Endothelial cell of hepatic sinusoid (primary cell): ENCODE data around the gene SOX12.

Experiments
- in situ Hi-C: cut with HindIII; loops from 2 replicates; pipeline ENCODE4 v1.10.0; 2017; ENCODE audit warnings: low sequenced_read_pairs

The SOX12 gene

DNA sequence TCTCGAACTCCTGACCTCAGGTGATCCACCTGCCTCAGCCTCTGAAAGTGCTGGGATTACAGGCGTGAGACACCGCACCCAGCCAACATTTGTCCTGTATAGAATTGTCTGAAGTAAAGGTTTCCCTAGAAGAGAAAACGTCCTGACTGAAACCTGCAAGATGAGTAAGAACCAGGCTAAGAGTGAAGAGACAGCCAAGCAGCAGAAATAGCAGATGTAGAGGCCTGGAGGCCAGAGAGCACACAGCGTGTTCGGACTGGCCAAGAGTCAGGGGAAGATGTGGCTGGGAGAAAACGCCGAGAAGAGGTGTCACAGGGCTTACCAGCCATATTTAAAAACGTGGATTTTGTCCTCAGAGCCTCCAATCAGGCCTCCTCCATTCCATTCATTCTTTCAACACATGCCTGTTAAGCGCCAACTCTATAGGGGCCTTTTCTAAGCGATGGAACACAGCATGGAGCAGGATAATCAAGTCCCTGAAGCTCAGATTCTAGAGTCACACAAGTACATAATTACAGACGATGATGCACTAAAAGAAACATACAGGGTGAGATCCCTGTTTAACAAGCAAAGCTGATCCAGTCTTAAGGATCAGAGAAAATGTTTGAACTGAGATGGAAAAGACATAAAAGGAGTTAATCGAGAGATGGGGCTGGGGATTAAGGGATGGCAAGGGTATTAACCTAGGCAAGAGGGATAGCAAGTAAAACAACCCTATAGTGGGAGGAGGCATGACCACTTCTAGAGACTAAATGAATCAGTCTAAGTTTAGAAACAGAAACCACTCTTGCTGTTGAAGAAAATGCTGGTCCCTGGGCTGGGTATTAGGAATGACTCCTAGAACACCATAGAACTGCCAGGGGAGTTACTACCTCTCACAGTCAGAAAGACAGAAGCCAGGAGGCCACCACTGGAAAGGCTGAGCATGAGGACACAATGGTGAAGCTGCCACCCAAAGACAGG is 23.2 kb upstream of the SOX12 start:
- in situ Hi-C loops: no loop called here

DNA sequence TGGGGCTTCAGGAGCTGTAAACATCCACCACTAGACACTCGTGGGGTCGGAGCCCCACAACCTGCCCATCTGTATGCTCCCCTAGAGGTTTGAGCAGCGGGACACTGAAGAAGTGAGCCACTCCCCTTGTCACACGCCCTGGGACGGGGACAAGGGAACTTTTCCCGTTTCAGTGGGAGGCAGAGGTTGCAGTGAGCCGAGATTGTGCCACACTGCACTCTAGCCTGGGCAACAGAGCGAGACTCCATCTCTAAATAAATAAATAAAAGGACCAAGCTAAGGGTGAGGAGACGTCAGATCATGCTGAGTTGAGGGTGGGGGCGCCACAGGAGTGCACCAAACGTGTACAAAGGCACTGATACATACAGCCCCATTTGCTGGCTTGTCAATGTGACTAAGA is 19.6 kb upstream of the SOX12 start:
- in situ Hi-C loops: no loop called here

DNA sequence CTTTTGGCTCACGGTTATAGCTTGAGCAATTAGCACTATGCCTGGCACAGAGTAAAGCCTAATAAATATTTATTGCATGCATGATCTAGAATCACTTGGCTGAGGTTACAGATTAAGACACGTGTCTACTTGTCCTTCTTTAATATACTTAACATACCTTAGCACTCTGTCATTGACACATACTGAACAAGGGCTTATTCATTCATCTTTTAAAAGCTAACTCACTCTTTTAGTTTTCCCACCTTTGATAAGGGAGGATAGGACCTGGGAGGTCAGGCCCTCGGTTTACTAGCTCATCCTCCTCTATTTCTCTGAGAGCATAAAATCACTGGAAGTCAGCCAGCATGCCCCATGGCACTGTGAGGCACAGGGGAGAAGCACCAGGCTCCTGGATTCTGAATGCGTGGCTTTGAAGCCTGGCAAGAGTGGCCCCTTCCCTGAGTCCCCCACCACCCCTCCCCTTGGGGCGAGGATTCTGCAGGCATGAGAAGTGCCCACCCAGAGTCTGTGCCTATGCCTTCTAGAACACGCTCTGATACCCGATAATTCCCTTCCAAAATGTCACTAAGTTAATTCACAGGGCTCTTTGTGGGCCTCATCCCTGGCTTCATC is 16.8 kb upstream of the SOX12 start:
- in situ Hi-C loops: no loop called here

DNA sequence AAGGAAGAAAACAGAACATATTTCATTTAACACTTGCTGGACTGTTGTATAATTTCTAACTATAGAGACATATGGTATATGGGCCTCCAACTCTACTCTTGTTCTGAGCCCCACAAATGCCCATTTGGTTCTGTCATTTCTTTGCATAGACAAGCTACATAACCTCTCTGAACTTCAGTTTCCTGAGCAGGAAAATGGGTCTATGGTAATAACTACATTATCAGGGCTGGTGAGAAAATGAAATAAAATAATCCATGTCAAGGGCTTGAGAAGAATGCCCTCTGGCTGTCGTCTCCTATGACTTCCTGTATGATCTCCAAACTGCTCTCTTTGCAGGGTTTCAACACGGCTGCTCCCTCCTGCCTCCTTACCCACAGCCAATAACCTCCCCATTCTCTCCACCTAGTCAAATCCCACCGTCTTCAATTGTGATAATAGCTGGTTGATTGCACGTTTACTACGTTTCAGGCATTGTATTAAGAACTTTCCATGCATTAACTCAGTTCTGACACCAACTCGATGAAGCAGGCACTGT is 16.0 kb upstream of the SOX12 start:
- in situ Hi-C loops: no loop called here

DNA sequence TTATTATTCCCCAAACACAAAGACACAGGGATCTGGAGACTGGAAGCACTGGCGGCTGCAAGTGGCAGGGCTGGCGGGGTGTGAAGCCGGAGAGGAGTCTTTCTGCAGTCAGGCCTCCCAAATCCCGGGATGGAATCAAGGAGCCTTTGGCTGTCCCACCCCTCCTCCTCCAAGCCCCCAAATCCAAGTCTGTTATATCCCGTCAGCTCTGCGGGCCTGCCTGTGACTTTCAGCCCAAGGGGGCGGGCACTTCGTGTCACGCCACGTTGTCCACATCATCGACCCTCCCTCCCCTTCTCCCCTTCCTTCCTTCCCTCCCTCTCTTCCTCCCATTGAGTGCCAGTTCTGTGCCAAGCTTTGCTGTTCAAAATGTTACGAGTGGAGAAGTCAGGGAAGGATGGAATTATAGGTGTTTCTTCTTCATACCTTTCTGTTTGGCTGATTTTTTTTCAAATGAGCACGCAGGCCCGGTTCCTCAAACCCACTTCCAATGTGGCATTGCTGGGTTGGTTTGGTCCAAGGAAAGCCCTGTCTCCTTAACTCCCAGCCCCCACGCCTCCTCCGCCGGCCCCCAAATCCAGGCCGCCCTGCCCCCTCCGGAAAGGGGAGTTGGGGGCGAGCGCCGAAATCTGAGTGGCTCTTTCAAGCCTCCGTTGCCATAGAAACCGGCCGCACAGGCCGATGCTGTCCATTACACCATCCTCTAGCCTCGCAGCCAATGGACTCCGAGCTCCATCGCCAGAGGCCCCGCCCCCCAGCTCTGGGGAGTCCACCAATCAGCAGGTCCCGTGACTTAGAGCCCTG is 15.3 kb upstream of the SOX12 start:
- in situ Hi-C loops: no loop called here

DNA sequence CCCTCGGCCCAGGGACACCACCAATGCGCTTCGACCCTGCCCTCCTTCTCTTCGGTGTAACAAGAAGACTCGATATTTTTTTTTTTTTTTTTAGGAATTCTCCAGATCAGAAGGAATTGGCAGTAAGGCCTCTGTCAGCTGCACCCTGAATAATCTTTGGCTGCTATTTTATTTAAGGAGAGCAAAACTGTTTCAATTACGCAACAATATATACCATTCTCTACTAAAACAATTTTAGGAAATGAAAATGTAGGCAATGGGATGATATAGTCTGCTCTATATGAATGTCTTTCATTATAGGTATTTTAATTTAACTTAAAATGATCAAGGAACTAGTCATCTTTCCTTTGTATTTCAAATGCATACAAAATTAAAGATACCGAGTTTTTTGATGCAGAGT is 14.7 kb upstream of the SOX12 start:
- in situ Hi-C loops: no loop called here

DNA sequence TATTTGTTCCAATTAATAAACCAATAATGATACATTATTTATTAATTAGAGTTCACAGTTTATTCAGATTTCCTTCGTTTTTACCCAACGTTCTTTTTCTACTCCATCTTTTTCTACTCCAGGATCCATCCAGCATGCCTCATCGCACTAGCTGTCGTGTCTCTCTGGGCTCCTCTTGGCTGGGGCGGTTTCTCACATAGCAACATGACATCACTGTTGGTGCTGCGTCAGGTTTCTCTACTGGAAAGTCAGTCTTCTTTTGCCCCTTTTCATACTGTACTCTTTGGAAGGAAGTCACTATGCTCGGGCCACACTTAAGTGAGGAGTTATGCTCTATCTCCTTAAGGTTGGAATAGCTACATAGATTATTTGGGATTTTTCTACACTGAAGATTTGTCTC is 13.7 kb upstream of the SOX12 start:
- in situ Hi-C loops: no loop called here

DNA sequence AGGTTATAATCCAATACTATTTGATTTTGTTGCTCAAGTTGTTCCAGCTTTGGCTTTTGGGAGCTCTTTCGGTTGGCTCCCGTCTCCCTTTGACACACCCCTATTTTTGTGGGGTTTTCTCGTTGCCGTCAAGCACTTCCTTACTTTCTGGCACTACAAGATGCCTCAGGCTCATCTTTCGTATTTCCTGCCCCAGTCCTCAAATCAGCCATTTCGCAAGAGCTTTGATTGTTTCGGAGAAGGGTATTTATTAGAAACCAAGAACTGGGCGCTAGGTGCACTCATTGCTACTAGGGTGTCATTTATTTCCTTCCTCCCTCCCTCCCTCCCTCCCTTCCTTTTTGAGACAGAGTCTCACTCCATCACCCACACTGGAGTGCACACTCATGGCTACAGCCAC is 13.3 kb upstream of the SOX12 start:
- in situ Hi-C loops: no loop called here

DNA sequence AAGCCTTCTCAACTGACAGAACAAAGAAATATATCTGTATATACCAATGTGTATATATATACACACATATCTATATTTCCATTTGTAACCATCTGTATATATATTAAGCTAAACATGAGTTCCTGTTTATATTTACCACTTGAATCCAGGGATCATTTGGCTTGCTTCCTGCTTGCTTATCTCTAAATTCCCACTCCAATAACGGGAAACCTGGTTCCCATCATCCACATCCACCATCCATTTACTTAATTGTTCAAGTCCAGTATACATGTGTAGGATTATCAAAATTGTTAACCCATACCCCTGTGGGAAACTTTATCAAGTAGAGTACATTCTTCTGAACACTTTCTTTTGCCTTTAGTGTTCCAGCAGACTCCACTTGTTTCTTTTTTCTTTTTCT is 12.5 kb upstream of the SOX12 start:
- in situ Hi-C loops: no loop called here

DNA sequence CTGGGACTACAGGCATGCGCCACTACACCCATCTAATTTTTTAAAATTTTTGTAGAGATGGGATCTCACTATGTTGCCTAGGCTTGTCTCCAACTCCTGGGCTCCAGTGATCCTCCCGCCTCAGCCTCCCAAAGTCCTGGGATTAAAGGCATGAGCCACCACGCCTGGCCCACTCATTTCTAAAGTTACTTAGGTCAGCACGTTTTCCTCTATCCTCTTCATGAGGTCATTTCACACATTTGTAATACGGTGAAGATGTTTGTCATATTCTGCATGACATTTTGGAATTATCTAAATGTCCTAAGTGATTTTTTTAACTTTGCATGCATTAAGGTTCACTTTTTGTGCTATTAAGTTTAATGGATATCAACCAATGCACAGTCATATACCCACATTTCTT is 11.9 kb upstream of the SOX12 start:
- in situ Hi-C loops: no loop called here

DNA sequence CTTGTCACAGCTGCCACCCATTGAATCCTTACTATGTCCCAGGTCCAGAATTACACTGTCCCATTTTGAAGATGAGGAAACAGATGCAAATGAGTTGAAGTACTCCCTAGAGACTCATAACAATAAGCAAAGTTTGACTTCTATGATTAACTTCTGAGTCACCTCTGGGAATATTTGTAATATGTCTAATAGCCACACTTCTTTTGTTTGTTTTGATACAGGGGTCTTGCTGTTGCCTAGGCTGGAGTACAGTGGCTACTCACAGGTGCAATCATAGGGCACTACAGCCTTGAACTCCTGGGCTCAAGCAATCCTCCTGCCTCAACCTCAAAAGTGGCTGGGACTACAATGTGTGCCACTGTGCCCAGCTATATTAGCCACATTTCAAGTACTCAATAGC is 11.4 kb upstream of the SOX12 start:
- in situ Hi-C loops: no loop called here

DNA sequence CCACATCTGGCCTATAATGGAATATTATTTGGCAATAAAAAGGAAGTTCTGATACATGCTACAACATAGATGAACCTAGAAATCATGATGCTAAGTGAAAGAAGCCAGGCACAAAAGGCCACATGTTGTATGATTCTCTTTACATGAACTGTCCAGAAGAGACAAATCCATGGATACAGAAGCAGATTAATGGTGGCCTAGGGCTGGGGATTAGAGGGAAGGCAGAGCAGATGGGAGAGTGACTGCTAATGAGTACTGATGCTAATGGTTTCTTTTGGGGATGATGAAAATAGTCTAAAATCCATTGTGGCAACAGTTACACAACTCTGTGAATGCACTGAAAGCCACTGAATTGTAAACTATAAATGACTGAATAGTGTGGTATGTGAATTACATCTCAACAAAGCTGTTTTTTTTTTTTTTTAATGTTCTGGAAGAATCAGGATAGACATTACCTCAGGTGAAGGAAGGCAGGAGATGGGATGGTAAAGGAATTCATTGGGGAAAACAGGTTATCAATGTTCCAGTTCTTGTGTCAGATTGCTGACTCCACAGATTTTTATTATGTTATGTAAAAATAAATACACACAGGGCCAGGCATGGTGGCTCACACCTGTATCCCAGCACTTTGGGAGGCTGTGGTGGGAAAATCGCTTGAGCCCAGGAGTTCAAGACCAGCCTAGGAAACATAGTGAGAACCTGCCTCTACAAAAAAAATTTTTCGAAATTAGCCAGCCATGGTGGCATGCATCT is 8.9 kb upstream of the SOX12 start:
- in situ Hi-C loops: no loop called here

DNA sequence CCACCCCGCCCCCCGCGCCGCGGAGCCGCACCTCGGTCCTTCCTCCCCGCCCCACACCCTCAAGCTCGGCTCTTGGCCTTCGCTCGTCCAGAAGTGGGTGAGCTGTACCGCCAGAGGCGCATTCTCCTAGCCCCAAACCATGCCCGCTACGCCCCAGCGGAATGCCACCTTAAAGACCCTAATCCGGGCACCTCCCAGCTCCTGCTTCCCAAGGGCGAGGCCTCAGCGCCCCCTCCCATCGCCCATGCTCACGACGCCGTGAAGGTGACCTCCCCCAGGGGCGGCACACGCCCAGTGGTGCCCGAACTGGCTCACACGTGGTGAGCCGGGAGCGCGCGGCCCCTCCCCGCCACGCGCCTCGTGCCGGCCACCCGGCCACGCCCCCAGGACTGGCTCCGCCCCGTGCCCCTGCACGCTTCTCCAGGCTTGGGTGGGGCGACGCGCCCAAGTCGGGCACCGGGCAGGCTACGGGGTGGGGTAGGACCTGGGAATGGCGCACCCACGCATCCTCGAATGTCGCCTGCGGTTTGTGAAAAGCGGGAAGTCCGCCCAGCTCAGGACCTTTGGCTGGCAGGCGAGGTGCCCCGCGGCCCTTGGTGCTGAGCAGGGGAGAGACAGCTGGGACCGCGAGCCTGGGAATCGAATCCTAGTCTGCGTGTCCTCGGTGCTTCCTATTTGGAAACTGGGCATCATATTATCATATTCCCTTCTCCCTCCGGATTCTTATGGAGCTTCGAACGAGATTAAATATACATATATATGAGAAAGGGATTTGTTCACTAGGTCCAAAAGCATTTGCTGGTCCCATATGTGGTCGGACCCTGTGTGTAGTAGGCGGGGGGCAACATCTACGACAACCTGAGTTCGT is 941 bp upstream of the SOX12 start:
- in situ Hi-C loops: no loop called here

DNA sequence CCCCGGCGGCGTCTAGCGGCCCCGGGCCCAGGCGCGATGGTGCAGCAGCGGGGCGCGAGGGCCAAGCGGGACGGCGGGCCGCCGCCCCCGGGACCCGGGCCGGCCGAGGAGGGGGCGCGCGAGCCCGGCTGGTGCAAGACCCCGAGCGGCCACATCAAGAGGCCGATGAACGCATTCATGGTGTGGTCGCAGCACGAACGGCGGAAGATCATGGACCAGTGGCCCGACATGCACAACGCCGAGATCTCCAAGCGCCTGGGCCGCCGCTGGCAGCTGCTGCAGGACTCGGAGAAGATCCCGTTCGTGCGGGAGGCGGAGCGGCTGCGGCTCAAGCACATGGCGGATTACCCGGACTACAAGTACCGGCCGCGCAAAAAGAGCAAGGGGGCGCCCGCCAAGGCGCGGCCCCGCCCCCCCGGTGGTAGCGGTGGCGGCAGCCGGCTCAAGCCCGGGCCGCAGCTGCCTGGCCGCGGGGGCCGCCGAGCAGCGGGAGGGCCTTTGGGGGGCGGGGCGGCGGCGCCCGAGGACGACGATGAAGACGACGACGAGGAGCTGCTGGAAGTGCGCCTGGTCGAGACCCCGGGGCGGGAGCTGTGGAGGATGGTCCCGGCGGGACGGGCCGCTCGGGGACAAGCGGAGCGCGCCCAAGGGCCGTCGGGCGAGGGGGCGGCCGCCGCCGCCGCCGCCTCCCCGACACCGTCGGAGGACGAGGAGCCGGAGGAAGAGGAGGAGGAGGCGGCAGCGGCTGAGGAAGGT is 715 bp downstream of the SOX12 start:
- in situ Hi-C loops: no loop called here

DNA sequence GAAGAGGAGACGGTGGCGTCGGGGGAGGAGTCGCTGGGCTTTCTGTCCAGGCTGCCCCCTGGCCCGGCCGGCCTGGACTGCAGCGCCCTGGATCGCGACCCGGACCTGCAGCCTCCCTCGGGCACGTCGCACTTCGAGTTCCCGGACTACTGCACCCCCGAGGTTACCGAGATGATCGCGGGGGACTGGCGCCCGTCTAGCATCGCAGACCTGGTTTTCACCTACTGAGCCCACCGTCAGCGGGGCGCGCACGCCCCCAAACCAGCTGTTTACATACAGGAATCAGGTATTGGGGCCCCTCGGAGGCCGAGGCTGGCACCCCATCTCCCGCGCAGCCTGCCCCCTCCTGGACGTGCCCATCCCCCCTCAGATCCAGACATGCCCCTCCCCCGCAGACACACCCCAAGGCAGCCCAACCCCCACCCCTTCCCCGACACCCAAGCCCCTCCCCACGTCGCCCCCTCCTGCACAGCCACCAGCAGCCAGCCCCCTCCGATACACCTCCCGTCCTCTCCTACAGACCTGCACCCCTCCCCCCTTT is 1.4 kb downstream of the SOX12 start:
- in situ Hi-C loops: no loop called here

DNA sequence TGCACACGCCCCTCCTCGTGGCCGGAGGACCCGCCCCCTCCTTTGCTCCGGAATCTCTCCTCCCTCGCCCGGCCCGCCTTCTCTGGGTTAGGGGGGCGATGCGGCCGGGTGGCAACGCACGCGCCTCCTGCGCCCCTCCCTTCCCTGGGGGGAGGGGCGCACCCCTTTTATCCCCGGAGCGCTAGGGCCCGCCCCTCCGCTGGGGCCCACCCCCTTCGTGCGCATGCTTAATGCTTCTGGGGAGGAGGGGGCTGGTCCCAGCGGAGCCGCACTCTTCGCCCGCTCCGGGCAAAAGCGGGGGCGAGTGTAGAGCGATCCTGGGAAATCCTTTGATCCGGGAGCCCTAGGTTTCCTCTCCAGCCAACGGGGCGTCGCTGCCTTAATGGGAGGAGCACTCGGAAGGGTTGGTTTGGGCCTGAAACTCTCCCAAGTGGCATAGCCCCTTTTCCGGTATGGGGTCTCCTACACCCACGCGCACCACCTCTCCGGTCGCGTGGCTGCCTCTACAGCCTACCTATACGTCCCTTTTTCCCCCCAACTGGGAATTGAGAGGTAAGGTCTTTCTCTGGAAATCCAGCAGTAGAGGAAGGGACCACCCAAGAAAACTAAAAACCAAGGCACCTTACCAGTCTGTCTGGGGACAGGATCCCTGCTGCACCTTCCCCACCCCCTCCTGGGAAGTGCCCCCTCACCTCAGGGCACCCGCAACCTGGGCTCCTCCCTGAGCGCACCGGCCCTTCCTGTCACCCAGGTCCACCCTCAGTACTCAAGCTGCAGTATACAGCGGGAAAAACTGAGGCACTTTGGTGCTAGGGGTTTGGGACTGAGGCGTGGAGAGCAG is 2.1 kb downstream of the SOX12 start:
- in situ Hi-C loops: no loop called here

DNA sequence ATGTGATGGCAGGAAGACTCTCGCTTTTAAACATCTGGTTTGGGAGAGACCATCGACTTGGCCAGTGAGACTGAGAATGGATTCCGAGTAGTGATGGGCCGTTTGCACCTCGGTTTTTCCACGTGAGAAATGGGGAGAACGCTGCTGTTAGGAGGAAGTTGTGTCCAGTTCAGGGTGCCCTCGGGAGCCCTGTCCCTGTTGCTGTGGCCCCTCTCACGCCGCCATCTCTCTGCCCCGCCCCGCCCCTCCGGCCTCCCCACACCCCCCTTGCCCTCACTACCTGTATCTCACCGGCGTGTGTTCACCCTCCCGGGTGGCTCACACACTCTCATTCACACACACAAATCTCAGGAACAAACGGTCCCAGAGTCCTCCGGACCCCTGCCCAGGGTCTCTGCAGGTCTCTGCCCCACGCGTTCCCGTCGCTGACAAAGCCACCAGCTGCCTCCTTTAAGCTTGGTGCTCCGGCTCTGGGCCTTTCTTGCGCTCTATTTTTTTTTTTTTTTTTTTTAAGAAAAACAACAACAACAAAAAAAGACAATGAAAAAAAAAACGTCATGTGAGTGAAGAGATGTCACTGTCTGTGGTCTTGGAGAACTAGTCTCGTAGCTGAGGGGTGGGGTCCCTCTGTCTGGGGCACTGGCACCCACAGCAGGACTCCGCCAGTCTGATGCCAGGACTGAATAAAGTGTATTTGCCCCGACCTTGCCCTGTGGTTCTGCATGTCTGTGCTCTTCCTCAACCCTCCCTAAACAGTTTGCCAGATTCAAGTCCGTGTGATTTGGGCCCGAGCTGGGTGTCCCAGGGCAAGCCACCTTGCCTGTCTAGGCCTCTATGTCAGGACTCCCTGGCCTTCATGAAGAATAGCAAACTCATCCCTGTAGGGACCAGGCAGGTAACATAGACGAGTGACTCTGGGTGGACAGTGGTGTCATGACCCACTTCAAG is 2.9 kb downstream of the SOX12 start:
- in situ Hi-C loops: no loop called here
